Lower lobe of right lung (tissue), 2 donors: ENCODE results near the gene PLEKHB2. TPM values are rescaled to one million over a fixed set of nuclear protein-coding genes. Genes with fewer than 3 reads are reported as not detected.
"Not testable (repeated sequence)": the region's sequence is repeated elsewhere in the genome, so short reads cannot be mapped to it uniquely, and the experiment has no call there.

Experiments used
- ATAC-seq, 2 donors: fragments of 200-7000 bp; cut with Tn5 transposase; one replicate each; pipeline ENCODE4 v1.9.1; 2020 to 2022; ENCODE audit warnings: mild to moderate bottlenecking in 2 of 2, moderate library complexity in 2 of 2
- DNase-seq: peaks from one replicate; pipeline ENCODE4 v3.0.0-alpha.2; 2020
- H3K27ac ChIP-seq: fragments of 200-600 bp; one replicate; pipeline ENCODE4 v1.8.0; 2022
- H3K27me3 ChIP-seq: fragments of 200-600 bp; one replicate; pipeline ENCODE4 v1.8.0; 2022; ENCODE audit warnings: low read depth
- H3K36me3 ChIP-seq: fragments of 200-600 bp; one replicate; pipeline ENCODE4 v1.8.0; 2022; ENCODE audit warnings: mild to moderate bottlenecking
- H3K4me1 ChIP-seq: fragments of 200-600 bp; one replicate; pipeline ENCODE4 v1.8.0; 2022
- H3K4me3 ChIP-seq: fragments of 200-600 bp; one replicate; pipeline ENCODE4 v1.8.0; 2022; ENCODE audit warnings: mild to moderate bottlenecking
- H3K9me3 ChIP-seq: fragments of 200-600 bp; one replicate; pipeline ENCODE4 v1.8.0; 2022
- intact Hi-C: fragments of 100-400 bp; cut with DNase I; formaldehyde crosslinking; loops from one replicate; pipeline ENCODE4 v1.11.0; 2022
- total RNA-seq: library from RNA; stranded (reverse); fragmentation: NEBNext Ultra II Directional; extraction: Animal tissue kit (Norgen Biotek cat#: 25700); gene quantifications from one replicate; pipeline ENCODE4 v1.2.1, GENCODE V29; 2021
- TF ChIP-seq, protein P1 (sequence below): fragments of 200-600 bp; IDR thresholded peaks from one replicate; pipeline ENCODE4 v1.8.0; 2022; ENCODE audit warnings: antibody characterized with exemption, mild to moderate bottlenecking
- donor health status: DM: no; HTN: yes; CAD: no; lungs with severe emphysema.

Gene PLEKHB2
- total RNA-seq, 1 donor from 2014 or later = 91.4 TPM

DNA sequence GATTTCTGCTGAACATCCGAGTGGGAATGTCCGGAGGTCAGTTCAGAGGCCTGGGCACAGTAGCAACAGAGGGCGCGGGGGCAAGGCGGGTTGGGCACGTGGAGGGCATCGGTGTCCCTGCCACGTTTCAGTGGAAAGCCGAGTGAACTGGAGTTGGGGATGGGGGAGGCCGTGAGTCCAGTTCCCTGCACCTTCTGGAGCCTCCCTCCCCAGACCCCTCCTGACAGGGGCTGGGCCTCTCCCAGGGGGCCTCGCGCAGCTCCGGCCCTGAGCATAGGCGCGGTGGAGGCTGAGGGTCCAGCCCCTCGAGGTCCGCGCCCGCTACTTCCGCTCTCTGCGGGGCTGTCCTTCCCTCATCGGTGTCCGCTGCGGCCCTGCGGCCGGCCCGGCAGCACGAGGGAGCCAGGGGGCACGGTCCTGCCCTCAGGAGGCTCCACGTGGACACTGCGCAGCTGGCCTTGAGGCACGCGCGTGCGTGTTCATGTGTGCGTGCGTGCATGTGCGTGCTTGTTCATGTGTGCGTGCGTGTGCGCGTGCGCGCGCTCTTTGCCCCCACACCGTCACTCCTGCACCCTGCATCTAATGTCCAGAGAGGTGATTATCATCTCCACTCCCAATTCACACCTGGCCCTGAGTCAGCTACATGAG is 50.2 kb downstream of the PLEKHB2 start:
- ATAC-seq (no peak), DNase-seq (no peak)
- no peak overlapping the region for H3K4me3 ChIP-seq
- no peaks in the 10 kb centered on the region for H3K27me3 ChIP-seq
- no peak overlapping the region for H3K27ac ChIP-seq
- H3K9me3 ChIP-seq = no peaks in the 10 kb centered on the region
- H3K36me3 ChIP-seq = peaks cover 11% of the 10 kb centered on the region
- intact Hi-C loops = no loop called here
- TF ChIP-seq, protein P1, sequence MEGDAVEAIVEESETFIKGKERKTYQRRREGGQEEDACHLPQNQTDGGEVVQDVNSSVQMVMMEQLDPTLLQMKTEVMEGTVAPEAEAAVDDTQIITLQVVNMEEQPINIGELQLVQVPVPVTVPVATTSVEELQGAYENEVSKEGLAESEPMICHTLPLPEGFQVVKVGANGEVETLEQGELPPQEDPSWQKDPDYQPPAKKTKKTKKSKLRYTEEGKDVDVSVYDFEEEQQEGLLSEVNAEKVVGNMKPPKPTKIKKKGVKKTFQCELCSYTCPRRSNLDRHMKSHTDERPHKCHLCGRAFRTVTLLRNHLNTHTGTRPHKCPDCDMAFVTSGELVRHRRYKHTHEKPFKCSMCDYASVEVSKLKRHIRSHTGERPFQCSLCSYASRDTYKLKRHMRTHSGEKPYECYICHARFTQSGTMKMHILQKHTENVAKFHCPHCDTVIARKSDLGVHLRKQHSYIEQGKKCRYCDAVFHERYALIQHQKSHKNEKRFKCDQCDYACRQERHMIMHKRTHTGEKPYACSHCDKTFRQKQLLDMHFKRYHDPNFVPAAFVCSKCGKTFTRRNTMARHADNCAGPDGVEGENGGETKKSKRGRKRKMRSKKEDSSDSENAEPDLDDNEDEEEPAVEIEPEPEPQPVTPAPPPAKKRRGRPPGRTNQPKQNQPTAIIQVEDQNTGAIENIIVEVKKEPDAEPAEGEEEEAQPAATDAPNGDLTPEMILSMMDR = no peak
- no peaks in the 10 kb centered on the region for H3K4me1 ChIP-seq

DNA sequence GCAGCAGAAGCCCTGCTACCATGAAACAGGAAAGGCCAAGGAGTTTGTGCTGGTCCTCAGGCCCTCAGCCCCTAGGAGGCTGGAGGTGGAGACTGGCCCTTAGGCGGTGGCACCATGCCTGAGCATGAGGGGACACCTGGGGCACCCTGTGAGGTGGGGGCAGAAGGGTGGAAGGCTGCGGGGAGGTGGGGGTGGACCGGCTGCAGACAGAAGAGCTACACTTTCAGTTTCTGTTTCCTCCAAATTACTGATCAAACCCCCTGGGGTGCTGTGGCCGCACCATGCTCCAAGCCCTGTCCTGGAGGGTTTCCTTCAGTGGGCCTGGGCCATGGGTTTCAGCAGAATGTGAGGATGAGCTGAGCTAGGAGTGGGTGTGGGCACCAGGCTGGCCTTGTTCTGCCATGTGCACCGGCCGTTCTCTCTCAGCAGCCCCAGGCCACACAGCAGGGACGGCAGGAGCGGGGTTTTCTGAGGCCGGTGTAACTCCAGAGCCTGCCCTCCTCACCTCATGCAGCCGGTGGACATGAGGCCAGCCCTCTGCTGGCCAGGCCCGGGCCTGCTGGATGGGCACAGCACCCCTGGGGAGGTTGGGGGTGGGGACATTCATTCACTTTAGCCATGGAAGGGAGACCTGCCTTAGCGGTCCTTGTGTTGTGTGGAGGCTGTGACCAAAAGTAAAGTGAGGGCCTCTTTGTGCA is 51.5 kb downstream of the PLEKHB2 start:
- Histone ChIP-seq H3K9me3 (no peaks in the 10 kb centered on the region), H3K4me3 (no peak overlapping the region), H3K27ac (no peak overlapping the region), H3K4me1 (no peaks in the 10 kb centered on the region), H3K36me3 (no peaks in the 10 kb centered on the region), H3K27me3 (no peaks in the 10 kb centered on the region)
- intact Hi-C loops = no loop called here
- DNase-seq = no peak
- TF ChIP-seq, protein P1 = no peak
- ATAC-seq = no peak

DNA sequence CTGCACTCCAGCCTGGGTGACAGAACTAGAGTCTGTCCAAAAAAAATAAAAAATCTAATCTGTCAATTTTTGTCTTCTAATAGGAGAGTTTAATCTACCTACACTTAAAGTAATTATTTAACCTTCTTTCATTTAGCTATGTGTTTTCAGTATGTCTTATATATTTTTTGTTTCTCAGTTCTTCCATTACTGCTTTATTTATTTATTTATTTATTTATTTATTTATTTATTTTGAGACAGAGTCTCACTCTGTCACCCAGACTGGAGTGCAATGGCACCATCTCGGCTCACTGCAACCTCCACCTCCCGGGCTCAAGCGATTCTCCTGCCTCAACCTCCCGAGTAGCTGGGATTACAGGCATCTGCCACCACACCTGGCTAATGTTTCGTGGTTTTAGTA is 60.4 kb downstream of the PLEKHB2 start:
- H3K9me3 ChIP-seq, H3K4me1 ChIP-seq, H3K27me3 ChIP-seq, H3K36me3 ChIP-seq, H3K4me3 ChIP-seq, ATAC-seq, DNase-seq, intact Hi-C loops, H3K27ac ChIP-seq: not testable (repeated sequence)

DNA sequence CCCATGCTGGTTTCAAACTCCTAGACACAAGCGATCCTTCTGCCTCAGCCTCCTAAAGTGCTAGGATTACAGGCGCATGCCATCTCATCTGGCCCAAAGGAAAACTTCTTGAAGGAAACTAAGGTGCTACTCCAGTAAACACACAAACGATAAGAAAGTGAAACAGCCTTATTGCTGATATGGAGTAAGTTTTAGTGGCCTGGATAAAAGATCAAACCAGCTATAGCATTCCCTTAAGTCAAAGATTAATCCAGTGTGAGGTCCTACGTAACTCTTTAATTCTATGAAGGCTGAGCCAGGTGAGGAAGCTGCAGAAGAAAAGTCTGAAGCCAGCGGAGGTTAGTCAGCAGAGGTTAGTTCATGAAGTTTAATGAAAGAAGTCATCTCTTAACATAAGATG is 63.4 kb downstream of the PLEKHB2 start:
- TF ChIP-seq, protein P1 = no peak
- intact Hi-C loops = no loop called here
- H3K4me1 ChIP-seq = no peaks in the 10 kb centered on the region
- ATAC-seq (no peak), DNase-seq (no peak)
- no peaks in the 10 kb centered on the region for H3K36me3 ChIP-seq
- no peaks in the 10 kb centered on the region for H3K27me3 ChIP-seq
- H3K27ac ChIP-seq = no peak overlapping the region
- no peak overlapping the region for H3K4me3 ChIP-seq
- H3K9me3 ChIP-seq = no peaks in the 10 kb centered on the region

DNA sequence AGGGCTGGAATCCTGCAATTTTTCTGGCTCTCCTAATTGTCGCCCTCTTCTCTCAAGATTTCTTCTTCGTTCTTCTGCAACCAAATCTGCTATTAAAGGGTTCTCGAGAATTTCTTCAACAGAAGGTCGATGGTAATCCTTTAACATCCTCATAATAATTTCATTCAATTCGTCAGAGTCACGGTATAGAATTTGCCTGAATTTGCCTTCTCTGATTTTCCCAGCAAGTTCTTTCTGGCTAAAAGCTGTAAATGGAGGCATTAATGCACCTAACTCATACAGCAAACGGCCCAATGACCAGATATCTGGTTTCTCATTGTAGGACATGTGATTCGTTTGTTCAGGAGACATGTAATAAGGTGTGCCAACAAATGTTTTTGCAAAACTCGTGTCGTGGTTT is 72.9 kb downstream of the PLEKHB2 start:
- H3K4me1 ChIP-seq, H3K27me3 ChIP-seq, H3K36me3 ChIP-seq, DNase-seq, H3K4me3 ChIP-seq, ATAC-seq, H3K27ac ChIP-seq, intact Hi-C loops, H3K9me3 ChIP-seq: not testable (repeated sequence)

DNA sequence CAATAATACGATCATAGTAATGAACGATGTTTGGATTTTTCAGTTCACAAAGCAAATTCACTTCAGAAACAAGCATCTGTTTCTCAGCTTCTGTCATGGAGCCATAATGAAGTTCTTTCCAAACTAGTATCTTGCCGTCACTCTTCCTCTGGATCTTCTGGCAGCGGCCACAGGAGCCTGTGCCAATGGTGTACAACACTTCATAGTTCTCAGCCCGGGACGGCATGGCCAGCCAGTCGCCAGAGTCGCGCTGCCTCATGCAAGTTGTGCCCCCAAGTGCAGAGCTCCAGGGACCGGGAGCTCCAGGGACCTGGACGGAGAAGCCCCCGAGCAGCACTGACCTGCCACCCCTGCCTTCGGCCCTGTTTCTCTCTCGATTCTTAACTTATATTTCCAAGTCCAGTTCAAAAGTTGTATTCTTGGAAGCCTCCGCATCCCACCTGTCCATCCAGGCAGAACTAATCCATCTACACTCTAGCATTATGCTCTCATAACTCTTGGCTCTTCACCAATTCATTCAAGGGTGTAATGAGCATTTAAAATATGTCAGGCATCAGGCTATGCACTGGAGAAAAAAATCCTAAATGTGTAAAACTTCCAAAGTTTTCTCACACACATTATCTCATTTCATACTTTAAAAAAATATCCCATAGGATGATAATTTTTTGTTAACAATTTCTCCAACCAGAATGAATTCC is 73.7 kb downstream of the PLEKHB2 start:
- ATAC-seq, H3K4me3 ChIP-seq, H3K9me3 ChIP-seq, intact Hi-C loops, DNase-seq, H3K27me3 ChIP-seq, H3K27ac ChIP-seq, H3K36me3 ChIP-seq, H3K4me1 ChIP-seq: not testable (repeated sequence)

DNA sequence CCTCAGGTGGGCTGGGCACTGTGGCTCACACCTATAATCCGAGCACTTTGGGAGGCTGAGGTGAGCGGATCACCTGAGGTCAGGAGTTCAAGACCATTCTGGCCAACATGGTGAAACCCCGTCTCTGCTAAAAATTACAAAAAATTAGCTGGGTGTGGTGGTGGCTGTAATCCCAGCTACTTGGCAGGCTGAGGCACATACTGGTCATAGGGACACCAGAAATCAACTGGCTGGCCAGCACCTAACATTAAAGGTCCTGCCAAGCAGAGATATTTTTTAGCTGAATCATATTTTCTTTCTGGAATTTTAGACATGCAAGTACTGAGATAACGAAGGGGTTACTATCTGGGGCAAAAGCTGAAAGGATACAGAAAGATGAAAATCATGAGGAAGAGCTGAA is 76.3 kb downstream of the PLEKHB2 start:
- H3K36me3 ChIP-seq, H3K27ac ChIP-seq, intact Hi-C loops, H3K27me3 ChIP-seq, H3K4me3 ChIP-seq, H3K4me1 ChIP-seq, DNase-seq, H3K9me3 ChIP-seq, ATAC-seq: not testable (repeated sequence)

DNA sequence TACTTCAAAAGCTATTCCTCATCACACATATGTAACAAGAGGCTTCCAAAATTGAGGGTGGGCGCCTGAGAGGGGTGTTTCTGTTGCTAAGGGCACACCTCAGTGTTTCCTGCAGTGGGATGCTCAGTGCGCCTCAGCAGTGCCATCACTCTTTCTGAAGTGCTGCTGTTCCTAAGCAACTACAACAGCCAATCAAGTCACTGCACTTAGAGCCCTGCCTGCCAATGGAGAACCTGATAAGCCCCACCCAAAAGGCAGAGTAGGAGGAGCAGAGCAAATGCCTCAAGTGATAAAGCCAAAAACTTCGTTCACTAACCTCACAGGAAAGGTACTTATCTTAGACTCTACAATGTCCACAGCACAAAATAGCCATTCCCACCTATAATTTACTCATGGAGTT is 88.3 kb downstream of the PLEKHB2 start:
- intact Hi-C loops, H3K27ac ChIP-seq: not testable (repeated sequence)

DNA sequence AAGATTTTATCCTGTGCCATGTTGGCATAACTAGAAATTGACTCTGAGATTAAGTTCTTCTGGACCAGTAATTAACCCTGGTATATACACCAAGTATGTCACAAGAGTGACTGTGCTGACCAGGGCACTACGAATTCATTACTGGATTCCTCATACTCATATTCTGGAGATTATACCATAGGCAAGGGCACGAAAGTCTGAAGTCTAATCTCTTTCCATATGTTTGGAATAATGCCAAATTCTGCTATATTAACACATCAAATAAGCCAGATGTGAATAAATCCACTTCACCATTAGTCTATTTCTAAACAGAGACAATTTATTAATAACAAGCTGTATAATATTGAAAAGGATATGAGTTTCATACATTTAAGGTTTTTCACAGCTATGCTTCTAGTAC is 91.0 kb downstream of the PLEKHB2 start:
- not testable (repeated sequence) for H3K27me3 ChIP-seq

More for the DNA sequence above, 88.3 kb downstream of the PLEKHB2 start:
- not testable (repeated sequence) for ATAC-seq, H3K4me1 ChIP-seq, H3K27me3 ChIP-seq, H3K9me3 ChIP-seq, H3K36me3 ChIP-seq, H3K4me3 ChIP-seq, DNase-seq

More for the DNA sequence above, 91.0 kb downstream of the PLEKHB2 start:
- ATAC-seq, H3K4me3 ChIP-seq, intact Hi-C loops, H3K36me3 ChIP-seq, H3K27ac ChIP-seq, DNase-seq, H3K4me1 ChIP-seq, H3K9me3 ChIP-seq: not testable (repeated sequence)
